ENCODE measurements around the gene VSTM2A.

DNA sequence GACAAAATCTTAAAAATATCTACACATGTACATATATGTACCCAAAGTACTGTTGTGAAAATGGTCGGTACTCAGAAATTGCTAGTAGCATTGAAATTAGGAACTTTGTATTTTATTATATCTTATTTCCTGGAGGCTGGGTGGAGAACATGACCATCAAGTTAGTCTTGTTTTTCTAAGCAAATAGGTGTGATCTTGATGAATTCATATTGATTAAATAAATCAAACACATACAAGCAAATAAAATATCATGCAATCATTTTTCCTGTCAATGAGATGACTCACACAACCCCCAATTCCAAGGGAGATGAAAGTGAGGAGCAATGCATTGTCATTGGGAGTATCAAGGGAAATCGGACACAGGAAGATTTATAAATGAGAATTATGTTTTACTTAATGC, 18.0 kb downstream of the VSTM2A start:
- TF ChIP-seq, protein P1, sequence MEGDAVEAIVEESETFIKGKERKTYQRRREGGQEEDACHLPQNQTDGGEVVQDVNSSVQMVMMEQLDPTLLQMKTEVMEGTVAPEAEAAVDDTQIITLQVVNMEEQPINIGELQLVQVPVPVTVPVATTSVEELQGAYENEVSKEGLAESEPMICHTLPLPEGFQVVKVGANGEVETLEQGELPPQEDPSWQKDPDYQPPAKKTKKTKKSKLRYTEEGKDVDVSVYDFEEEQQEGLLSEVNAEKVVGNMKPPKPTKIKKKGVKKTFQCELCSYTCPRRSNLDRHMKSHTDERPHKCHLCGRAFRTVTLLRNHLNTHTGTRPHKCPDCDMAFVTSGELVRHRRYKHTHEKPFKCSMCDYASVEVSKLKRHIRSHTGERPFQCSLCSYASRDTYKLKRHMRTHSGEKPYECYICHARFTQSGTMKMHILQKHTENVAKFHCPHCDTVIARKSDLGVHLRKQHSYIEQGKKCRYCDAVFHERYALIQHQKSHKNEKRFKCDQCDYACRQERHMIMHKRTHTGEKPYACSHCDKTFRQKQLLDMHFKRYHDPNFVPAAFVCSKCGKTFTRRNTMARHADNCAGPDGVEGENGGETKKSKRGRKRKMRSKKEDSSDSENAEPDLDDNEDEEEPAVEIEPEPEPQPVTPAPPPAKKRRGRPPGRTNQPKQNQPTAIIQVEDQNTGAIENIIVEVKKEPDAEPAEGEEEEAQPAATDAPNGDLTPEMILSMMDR (IDR thresholded peaks at IDR 0.05): no peak
- TF ChIP-seq POLR2A (IDR thresholded peaks at IDR 0.05) (no peak), POLR2AphosphoS5 (IDR thresholded peaks at IDR 0.05) (no peak), EP300 (IDR thresholded peaks at IDR 0.05) (no peak)
